Transverse colon (tissue), 3 donors: Measurements from ENCODE around the gene HCST.

Source experiments
- POLR2A ChIP-seq: fragments of 450-650 bp; IDR thresholded peaks from one replicate; pipeline ENCODE4 v1.6.1; 2016; ENCODE audit warnings: antibody characterized with exemption, mild to moderate bottlenecking, moderate library complexity
- TF ChIP-seq, protein P1 (sequence below), 5 experiments: fragments of 200-600 bp in 3 of 5; fragments of 450-650 bp in 2 of 5; sonication (generic) in 3 of 5; IDR thresholded peaks; 1 replicate in 2 of 5; 2 replicates in 3 of 5; pipeline ENCODE4 v1.5.1; 2016 to 2017; ENCODE audit warnings: antibody characterized with exemption in 5 of 5, inconsistent platforms in 3 of 5, mild to moderate bottlenecking in 2 of 5, moderate library complexity in 1 of 5

DNA sequence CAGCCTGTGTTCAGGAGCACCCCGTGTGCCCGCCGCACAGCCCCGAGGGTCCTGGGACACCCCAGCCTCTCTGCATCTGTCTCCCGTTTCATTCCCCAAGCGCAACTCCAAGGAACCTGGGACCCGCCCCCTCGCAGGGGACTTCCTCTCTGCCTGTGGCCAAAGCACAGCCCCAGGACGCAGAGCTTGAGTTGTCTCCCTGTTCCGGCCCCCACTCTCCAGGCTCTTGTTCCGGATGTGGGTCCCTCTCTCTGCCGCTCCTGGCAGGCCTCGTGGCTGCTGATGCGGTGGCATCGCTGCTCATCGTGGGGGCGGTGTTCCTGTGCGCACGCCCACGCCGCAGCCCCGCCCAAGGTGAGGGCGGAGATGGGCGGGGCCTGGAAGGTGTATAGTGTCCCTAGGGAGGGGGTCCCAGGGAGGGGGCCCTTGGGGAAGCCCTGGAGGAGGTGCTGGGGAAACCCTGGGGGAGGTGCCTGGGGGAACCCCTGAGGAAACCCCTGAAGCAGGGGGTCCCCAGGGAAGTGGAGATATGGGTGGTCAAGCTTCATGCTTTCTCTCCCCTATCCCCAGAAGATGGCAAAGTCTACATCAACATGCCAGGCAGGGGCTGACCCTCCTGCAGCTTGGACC, 1.3 kb downstream of the HCST start:
- TF ChIP-seq, protein P1, sequence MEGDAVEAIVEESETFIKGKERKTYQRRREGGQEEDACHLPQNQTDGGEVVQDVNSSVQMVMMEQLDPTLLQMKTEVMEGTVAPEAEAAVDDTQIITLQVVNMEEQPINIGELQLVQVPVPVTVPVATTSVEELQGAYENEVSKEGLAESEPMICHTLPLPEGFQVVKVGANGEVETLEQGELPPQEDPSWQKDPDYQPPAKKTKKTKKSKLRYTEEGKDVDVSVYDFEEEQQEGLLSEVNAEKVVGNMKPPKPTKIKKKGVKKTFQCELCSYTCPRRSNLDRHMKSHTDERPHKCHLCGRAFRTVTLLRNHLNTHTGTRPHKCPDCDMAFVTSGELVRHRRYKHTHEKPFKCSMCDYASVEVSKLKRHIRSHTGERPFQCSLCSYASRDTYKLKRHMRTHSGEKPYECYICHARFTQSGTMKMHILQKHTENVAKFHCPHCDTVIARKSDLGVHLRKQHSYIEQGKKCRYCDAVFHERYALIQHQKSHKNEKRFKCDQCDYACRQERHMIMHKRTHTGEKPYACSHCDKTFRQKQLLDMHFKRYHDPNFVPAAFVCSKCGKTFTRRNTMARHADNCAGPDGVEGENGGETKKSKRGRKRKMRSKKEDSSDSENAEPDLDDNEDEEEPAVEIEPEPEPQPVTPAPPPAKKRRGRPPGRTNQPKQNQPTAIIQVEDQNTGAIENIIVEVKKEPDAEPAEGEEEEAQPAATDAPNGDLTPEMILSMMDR (IDR thresholded peaks at IDR 0.05): no peak
- TF ChIP-seq POLR2A: peak; percentile 57
